Activated CD4-positive, alpha-beta memory T cell treated with anti-CD3 and anti-CD28 coated beads, Interleukin-2, amount 10 ng/mL, durations not matched to agents 7 days and 5 days (primary cell): ENCODE results near the gene WNT9A. TPM values are rescaled to one million over a fixed set of nuclear protein-coding genes. Genes with fewer than 3 reads are reported as not detected.

Source experiments
- CTCF ChIA-PET: fragments of 350-600 bp; sonication (Branson Sonifier 250); formaldehyde crosslinking; loops from one replicate; lab custom pipeline; 2021; ENCODE audit warnings: antibody characterized with exemption, inconsistent platforms; lab: Charles Lee
- POLR2A ChIA-PET: fragments of 350-600 bp; sonication (Branson Sonifier 250); formaldehyde crosslinking; loops from one replicate; lab custom pipeline; 2021; ENCODE audit warnings: antibody characterized with exemption; lab: Charles Lee
- DNase-seq: peaks from one replicate; pipeline ENCODE4 v3.0.0-alpha.2; 2020
- H3K27ac Mint-ChIP-seq: one replicate; pipeline ENCODE4 v1.8.0; 2021; ENCODE audit warnings: mild to moderate bottlenecking, mixed read lengths
- H3K27me3 Mint-ChIP-seq: one replicate; pipeline ENCODE4 v1.8.0; 2021; ENCODE audit warnings: mixed read lengths
- H3K36me3 Mint-ChIP-seq: one replicate; pipeline ENCODE4 v1.8.0; 2021; ENCODE audit warnings: low read depth, mixed read lengths
- H3K4me1 Mint-ChIP-seq: one replicate; pipeline ENCODE4 v1.8.0; 2021; ENCODE audit warnings: mixed read lengths
- H3K4me3 Mint-ChIP-seq: one replicate; pipeline ENCODE4 v1.8.0; 2021; ENCODE audit warnings: mild to moderate bottlenecking, mixed read lengths
- H3K9me3 Mint-ChIP-seq: one replicate; pipeline ENCODE4 v1.8.0; 2021; ENCODE audit warnings: mixed read lengths
- total RNA-seq, 2 experiments: library from RNA; stranded (reverse); gene quantifications; one replicate each; pipeline ENCODE4 v1.2.3, GENCODE V29; 2021

WNT9A gene
- total RNA-seq, 2 experiments from 2014 or later = 1.5 to 2.0 TPM

GRCh38 chr1:227903061-227903521 is 44.6 kb downstream of the WNT9A start:
- H3K4me3 Mint-ChIP-seq = no peak overlapping the region
- H3K36me3 Mint-ChIP-seq = no peaks in the 10 kb centered on the region
- ChIA-PET POLR2A (no interaction called here), CTCF (no interaction called here)
- no peak overlapping the region for H3K27ac Mint-ChIP-seq
- no peaks in the 10 kb centered on the region for H3K4me1 Mint-ChIP-seq
- H3K27me3 Mint-ChIP-seq = no peaks in the 10 kb centered on the region
- H3K9me3 Mint-ChIP-seq = no peaks in the 10 kb centered on the region
- no peak for DNase-seq

- H3K27ac Mint-ChIP-seq = no peak overlapping the region
- H3K27me3 Mint-ChIP-seq = no peaks in the 10 kb centered on the region
- DNase-seq = no peak
- ChIA-PET POLR2A (no interaction called here), CTCF (no interaction called here)
- no peaks in the 10 kb centered on the region for H3K36me3 Mint-ChIP-seq
- H3K9me3 Mint-ChIP-seq = no peaks in the 10 kb centered on the region
- no peaks in the 10 kb centered on the region for H3K4me1 Mint-ChIP-seq
- no peak overlapping the region for H3K4me3 Mint-ChIP-seq
Measured at GRCh38 chr1:227902641-227902990, 45.1 kb downstream of the WNT9A start.

GRCh38 chr1:227901906-227902640 is 45.7 kb downstream of the WNT9A start:
- CTCF ChIA-PET = no interaction called here
- H3K27me3 Mint-ChIP-seq = no peaks in the 10 kb centered on the region
- H3K36me3 Mint-ChIP-seq = no peaks in the 10 kb centered on the region
- no peak for DNase-seq
- POLR2A ChIA-PET = no interaction called here
- no peak overlapping the region for H3K4me3 Mint-ChIP-seq
- no peak overlapping the region for H3K27ac Mint-ChIP-seq
- H3K4me1 Mint-ChIP-seq = no peaks in the 10 kb centered on the region
- H3K9me3 Mint-ChIP-seq = no peaks in the 10 kb centered on the region

- Mint-ChIP-seq H3K4me3 (no peak overlapping the region), H3K4me1 (no peaks in the 10 kb centered on the region), H3K36me3 (no peaks in the 10 kb centered on the region), H3K27me3 (no peaks in the 10 kb centered on the region), H3K9me3 (no peaks in the 10 kb centered on the region), H3K27ac (no peak overlapping the region)
- no peak for DNase-seq
- ChIA-PET CTCF (no interaction called here), POLR2A (no interaction called here)
Measured at GRCh38 chr1:227901239-227901905, 46.4 kb downstream of the WNT9A start.

GRCh38 chr1:227900571-227901051 is 47.1 kb downstream of the WNT9A start:
- Mint-ChIP-seq H3K27ac (no peak overlapping the region), H3K4me1 (no peaks in the 10 kb centered on the region), H3K4me3 (no peak overlapping the region), H3K36me3 (no peaks in the 10 kb centered on the region), H3K9me3 (no peaks in the 10 kb centered on the region), H3K27me3 (no peaks in the 10 kb centered on the region)
- ChIA-PET POLR2A (no interaction called here), CTCF (no interaction called here)
- DNase-seq = no peak

- CTCF ChIA-PET = no interaction called here
- Mint-ChIP-seq H3K36me3 (no peaks in the 10 kb centered on the region), H3K9me3 (no peaks in the 10 kb centered on the region), H3K27me3 (no peaks in the 10 kb centered on the region), H3K27ac (no peak overlapping the region), H3K4me1 (no peaks in the 10 kb centered on the region), H3K4me3 (no peak overlapping the region)
- POLR2A ChIA-PET = interaction anchor here (1.2 kb wide), 1 partner anchor 14 kb away, joined by 3 read pairs; no protein-coding TSS in a partner anchor
- no peak for DNase-seq
Measured at GRCh38 chr1:227899820-227900449, 47.8 kb downstream of the WNT9A start.

GRCh38 chr1:227899141-227899819 is 48.5 kb downstream of the WNT9A start:
- Mint-ChIP-seq H3K36me3 (no peaks in the 10 kb centered on the region), H3K27me3 (no peaks in the 10 kb centered on the region), H3K4me1 (no peaks in the 10 kb centered on the region), H3K9me3 (no peaks in the 10 kb centered on the region), H3K4me3 (no peak overlapping the region), H3K27ac (no peak overlapping the region)
- POLR2A ChIA-PET = interaction anchor here (1.2 kb wide), 1 partner anchor 14 kb away, joined by 3 read pairs; no protein-coding TSS in a partner anchor
- DNase-seq = no peak
- CTCF ChIA-PET = no interaction called here

- Mint-ChIP-seq H3K4me3 (no peak overlapping the region), H3K36me3 (no peaks in the 10 kb centered on the region), H3K27ac (no peak overlapping the region), H3K4me1 (no peaks in the 10 kb centered on the region), H3K27me3 (no peaks in the 10 kb centered on the region), H3K9me3 (no peaks in the 10 kb centered on the region)
- ChIA-PET POLR2A (interaction anchor here (1.2 kb wide), 1 partner anchor 13 kb away, joined by 3 read pairs; no protein-coding TSS in a partner anchor), CTCF (no interaction called here)
- peak; percentile 15 for DNase-seq
Measured at GRCh38 chr1:227898502-227899140, 49.1 kb downstream of the WNT9A start.

- peak; percentile 14 for DNase-seq
- POLR2A ChIA-PET = no interaction called here
- CTCF ChIA-PET = no interaction called here
- Mint-ChIP-seq H3K27ac (no peak overlapping the region), H3K9me3 (no peaks in the 10 kb centered on the region), H3K4me1 (no peaks in the 10 kb centered on the region), H3K4me3 (no peak overlapping the region), H3K27me3 (no peaks in the 10 kb centered on the region), H3K36me3 (no peaks in the 10 kb centered on the region)
Measured at GRCh38 chr1:227897704-227898438, 49.9 kb downstream of the WNT9A start.

- Mint-ChIP-seq H3K27me3 (no peaks in the 10 kb centered on the region), H3K4me1 (no peaks in the 10 kb centered on the region), H3K4me3 (no peak overlapping the region), H3K27ac (no peak overlapping the region), H3K36me3 (no peaks in the 10 kb centered on the region), H3K9me3 (no peaks in the 10 kb centered on the region)
- ChIA-PET CTCF (no interaction called here), POLR2A (no interaction called here)
- DNase-seq = peak; percentile 14
Measured at GRCh38 chr1:227896710-227897655, 50.7 kb downstream of the WNT9A start.

GRCh38 chr1:227895828-227896685 is 51.7 kb downstream of the WNT9A start:
- no peak overlapping the region for H3K27ac Mint-ChIP-seq
- H3K4me1 Mint-ChIP-seq = no peaks in the 10 kb centered on the region

More at GRCh38 chr1:227895828-227896685, 51.7 kb downstream of the WNT9A start:
- DNase-seq = peak; percentile 15
- Mint-ChIP-seq H3K4me3 (no peak overlapping the region), H3K27me3 (no peaks in the 10 kb centered on the region), H3K36me3 (no peaks in the 10 kb centered on the region), H3K9me3 (no peaks in the 10 kb centered on the region)
- ChIA-PET POLR2A (no interaction called here), CTCF (no interaction called here)
